AG09309 (cell line): ENCODE measurements around the gene ARHGEF39.

ENCODE experiments used
- DNase-seq: peaks from one replicate; pipeline ENCODE4 v3.0.0-alpha.2; 2010; ENCODE audit warnings: low read depth
- H3K4me3 ChIP-seq: 2 replicates; pipeline ENCODE4 v1.5.1; 2011; ENCODE audit warnings: mild to moderate bottlenecking, low read depth, low read length, moderate library complexity; ENCODE audit not compliant: control insufficient read depth
- TF ChIP-seq, protein P1 (sequence below): IDR thresholded peaks from 2 replicates; pipeline ENCODE4 v1.5.1; 2011; ENCODE audit warnings: mild to moderate bottlenecking, low read depth, low read length, inconsistent platforms; ENCODE audit not compliant: insufficient read depth, control insufficient read depth; ENCODE audit errors: missing control alignments

ARHGEF39 gene

GRCh38 chr9:35636135-35636876 is 28.7 kb downstream of the ARHGEF39 start:
- TF ChIP-seq, protein P1, sequence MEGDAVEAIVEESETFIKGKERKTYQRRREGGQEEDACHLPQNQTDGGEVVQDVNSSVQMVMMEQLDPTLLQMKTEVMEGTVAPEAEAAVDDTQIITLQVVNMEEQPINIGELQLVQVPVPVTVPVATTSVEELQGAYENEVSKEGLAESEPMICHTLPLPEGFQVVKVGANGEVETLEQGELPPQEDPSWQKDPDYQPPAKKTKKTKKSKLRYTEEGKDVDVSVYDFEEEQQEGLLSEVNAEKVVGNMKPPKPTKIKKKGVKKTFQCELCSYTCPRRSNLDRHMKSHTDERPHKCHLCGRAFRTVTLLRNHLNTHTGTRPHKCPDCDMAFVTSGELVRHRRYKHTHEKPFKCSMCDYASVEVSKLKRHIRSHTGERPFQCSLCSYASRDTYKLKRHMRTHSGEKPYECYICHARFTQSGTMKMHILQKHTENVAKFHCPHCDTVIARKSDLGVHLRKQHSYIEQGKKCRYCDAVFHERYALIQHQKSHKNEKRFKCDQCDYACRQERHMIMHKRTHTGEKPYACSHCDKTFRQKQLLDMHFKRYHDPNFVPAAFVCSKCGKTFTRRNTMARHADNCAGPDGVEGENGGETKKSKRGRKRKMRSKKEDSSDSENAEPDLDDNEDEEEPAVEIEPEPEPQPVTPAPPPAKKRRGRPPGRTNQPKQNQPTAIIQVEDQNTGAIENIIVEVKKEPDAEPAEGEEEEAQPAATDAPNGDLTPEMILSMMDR = no peak
- DNase-seq = no peak
- no peak overlapping the region for H3K4me3 ChIP-seq

- DNase-seq = no peak
- TF ChIP-seq, protein P1 = no peak
- H3K4me3 ChIP-seq = no peak overlapping the region
Observed at GRCh38 chr9:35635730-35636129, 29.3 kb downstream of the ARHGEF39 start.

- no peak overlapping the region for H3K4me3 ChIP-seq
- TF ChIP-seq, protein P1 = no peak
- no peak for DNase-seq
Observed at GRCh38 chr9:35629597-35629996, 35.4 kb downstream of the ARHGEF39 start.

- no peak for DNase-seq
- TF ChIP-seq, protein P1 = no peak
- H3K4me3 ChIP-seq = no peak overlapping the region
Observed at GRCh38 chr9:35628389-35628991, 36.5 kb downstream of the ARHGEF39 start.

DNA sequence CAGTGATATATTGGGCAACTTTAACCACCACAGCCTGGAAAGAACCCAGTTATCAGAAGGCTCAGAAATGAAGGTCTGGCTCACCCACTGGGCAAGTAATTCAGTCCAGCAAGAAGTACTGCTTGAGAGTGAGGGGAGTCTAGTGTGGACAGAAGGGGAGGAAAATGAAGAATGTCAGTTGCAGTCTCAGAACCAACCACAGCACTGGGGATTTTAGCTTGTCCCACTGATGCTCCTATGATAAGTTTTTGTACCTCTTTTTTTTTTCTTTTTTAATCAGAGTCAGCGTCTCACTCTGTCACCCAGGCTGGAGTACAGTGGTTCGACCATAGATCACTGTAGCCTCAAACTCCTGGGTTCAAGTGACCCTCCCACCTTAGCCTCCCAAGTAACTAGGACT is 37.4 kb downstream of the ARHGEF39 start:
- TF ChIP-seq, protein P1 = no peak
- no peak overlapping the region for H3K4me3 ChIP-seq
- no peak for DNase-seq

GRCh38 chr9:35619800-35620158 is 45.2 kb downstream of the ARHGEF39 start:
- TF ChIP-seq, protein P1 = no peak
- no peak overlapping the region for H3K4me3 ChIP-seq
- no peak for DNase-seq
